GM19467 (cell line): Measurements from ENCODE around the gene SSH3.

Experiments used
- ATAC-seq: cut with Tn5 transposase; IDR thresholded peaks from one replicate; pipeline ENCODE4 v1.9.1; 2021; ENCODE audit warnings: mild to moderate bottlenecking, moderate library complexity; ENCODE audit not compliant: unreplicated experiment

Gene SSH3

GRCh38 chr11:67357831-67358670, 54.7 kb downstream of the SSH3 start:
- ATAC-seq, result no peak
